AG09319 (cell line): ENCODE data around the gene LRRC45.

Experiments
- DNase-seq: peaks from one replicate; pipeline ENCODE4 v3.0.0-alpha.2; 2010; ENCODE audit warnings: low read depth; ENCODE audit errors: extremely low read depth
- CTCF ChIP-seq: IDR thresholded peaks from 2 replicates; pipeline ENCODE4 v1.5.1; 2011; ENCODE audit warnings: low read depth, mild to moderate bottlenecking, inconsistent platforms, low read length, moderate library complexity

The LRRC45 gene

GRCh38 chr17:81990836-81991683 lies 32.0 kb upstream of the LRRC45 start:
- TF ChIP-seq CTCF: no peak
- no peak for DNase-seq

GRCh38 chr17:81991684-81992305 lies 31.3 kb upstream of the LRRC45 start:
- TF ChIP-seq CTCF: no peak
- DNase-seq: no peak

- DNase-seq: no peak
- no peak for TF ChIP-seq CTCF
These were observed 30.6 kb upstream of the LRRC45 start for GRCh38 chr17:81992306-81993102.

GRCh38 chr17:81993729-81994592 lies 29.1 kb upstream of the LRRC45 start:
- DNase-seq: no peak
- no peak for TF ChIP-seq CTCF

- no peak for TF ChIP-seq CTCF
- DNase-seq: no peak
These were observed 28.3 kb upstream of the LRRC45 start for GRCh38 chr17:81994593-81995462.
